ENCODE results near the gene EPHA4. TPM values are rescaled to one million over a fixed set of nuclear protein-coding genes. Genes with fewer than 3 reads are reported as not detected.

Gene EPHA4
- total RNA-seq, 1 experiment from 2014 or later, result 5.4 TPM

DNA sequence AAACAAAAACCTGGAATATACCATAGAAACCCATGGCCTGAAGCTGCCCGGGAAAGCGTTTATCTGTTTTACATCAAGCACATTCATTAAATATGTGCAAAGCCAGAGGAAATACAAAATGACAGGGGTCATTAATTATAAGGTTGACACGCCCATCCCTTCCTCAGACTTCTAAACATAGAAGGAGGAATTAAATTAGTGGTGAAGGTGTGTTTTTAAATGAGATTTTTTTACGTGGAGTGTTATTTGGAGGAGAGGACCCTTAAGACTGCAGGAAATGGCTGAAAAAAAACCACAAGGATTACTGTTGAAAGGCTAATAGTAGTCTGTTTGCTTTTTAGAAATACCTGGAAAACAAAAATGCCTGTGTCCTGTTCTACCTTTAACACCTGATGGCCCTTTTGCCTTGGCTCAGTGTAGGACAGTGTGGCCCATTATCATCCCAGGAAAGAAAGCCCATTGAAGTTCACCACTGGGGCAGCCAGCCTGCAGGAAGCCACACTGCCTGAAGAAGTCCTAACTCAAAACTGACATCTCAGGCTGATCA lies 123.2 kb downstream of the EPHA4 start:
- Histone ChIP-seq H3K4me3 (no peak overlapping the region), H3K27me3 (no peaks in the 10 kb centered on the region), H3K36me3 (no peaks in the 10 kb centered on the region), H3K9me3 (no peaks in the 10 kb centered on the region)
- DNase-seq, result no peak

DNA sequence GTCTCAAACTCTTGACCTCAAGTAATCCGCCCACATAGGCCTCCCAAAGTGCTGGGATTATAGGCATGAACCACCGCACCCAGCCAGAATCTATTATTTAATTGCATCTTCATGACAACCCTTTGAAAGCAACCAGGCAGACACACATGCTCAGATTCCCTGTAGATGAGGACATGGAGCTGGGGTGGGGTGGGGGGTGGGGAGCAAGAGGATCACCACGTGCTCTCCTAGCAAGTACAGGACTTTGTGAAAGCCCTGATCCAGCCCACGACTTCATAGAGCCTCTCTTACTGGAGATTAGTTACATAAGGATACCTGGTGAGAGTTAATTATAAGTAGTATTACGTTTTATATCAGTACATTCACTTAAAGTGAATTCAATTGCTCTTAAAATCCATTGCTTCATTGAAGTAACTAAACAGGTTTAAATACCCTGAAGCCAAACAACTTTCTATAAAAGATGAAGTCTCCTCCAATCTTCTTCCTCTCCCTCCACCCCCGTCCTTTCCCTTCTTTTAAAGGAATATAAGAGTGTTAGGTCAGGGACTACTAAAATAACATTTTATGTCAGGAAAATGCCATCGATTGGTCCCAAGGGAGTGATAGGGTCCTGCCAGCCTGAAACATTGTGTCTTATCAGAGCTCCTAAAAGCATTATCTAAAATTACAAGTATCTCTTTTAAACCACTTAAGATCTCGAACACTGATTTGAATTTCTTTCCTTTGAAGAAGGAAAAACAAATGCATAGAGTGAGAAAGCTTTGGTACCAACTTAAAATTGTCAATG lies 123.9 kb downstream of the EPHA4 start:
- no peak for DNase-seq
- Histone ChIP-seq H3K9me3 (no peaks in the 10 kb centered on the region), H3K4me3 (no peak overlapping the region), H3K36me3 (no peaks in the 10 kb centered on the region), H3K27me3 (no peaks in the 10 kb centered on the region)

DNA sequence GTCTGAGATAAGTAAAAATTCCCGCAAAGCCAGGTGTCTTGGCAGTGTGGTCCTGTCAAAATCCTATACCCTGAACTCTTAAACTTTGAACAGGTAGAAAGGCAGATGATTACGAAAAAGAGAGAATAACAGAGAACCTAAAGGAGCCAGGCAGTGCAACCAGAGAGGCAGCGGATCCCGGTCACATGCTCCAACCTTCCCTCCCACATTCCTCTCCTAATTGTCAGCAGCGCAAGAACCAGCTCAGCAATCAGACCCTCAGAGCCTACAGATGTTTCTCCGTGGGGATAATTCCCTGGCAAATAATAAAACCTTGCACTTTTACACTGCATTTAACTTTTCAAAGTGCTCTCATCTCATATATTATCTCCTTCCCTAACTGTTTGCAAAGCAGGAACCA lies 124.8 kb downstream of the EPHA4 start:
- H3K4me3 ChIP-seq, result no peak overlapping the region
- no peaks in the 10 kb centered on the region; the same call in 1 of the 2 replicates for H3K36me3 ChIP-seq
- no peak for DNase-seq
- no peaks in the 10 kb centered on the region for H3K9me3 ChIP-seq
- no peaks in the 10 kb centered on the region for H3K27me3 ChIP-seq

DNA sequence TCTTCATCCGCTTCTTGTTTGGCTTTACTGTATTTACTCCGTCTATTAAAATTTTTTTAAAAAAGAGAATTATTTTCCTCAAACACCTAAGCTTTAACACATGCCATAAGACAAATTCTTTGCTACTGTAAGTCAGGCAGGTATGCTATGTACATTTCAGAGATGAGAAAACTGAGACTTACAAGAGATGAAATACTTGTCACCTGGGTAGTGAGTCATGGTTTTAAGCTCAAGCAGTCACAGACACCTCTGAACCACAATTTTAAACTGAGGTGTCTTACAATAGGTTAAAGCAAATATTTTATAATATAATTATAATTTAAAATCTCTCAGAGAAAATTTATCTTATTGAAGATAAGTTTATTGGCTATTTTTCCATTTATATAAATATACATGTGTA lies 126.0 kb downstream of the EPHA4 start:
- no peaks in the 10 kb centered on the region for H3K27me3 ChIP-seq
- DNase-seq, result no peak
- H3K9me3 ChIP-seq, result no peaks in the 10 kb centered on the region
- no peak overlapping the region for H3K4me3 ChIP-seq
- H3K36me3 ChIP-seq, result peaks cover 3% of the 10 kb centered on the region; the same call in 1 of the 2 replicates

GRCh38 chr2:221444106-221444505 lies 128.0 kb downstream of the EPHA4 start:
- DNase-seq, result peak; percentile 49
- Histone ChIP-seq H3K36me3 (peaks cover 3% of the 10 kb centered on the region; the same call in 1 of the 2 replicates), H3K27me3 (no peaks in the 10 kb centered on the region), H3K9me3 (no peaks in the 10 kb centered on the region), H3K4me3 (no peak overlapping the region)

GRCh38 chr2:221443645-221444044 lies 128.5 kb downstream of the EPHA4 start:
- DNase-seq, result no peak
- Histone ChIP-seq H3K9me3 (no peaks in the 10 kb centered on the region), H3K27me3 (no peaks in the 10 kb centered on the region), H3K4me3 (no peak overlapping the region), H3K36me3 (peaks cover 3% of the 10 kb centered on the region; the same call in 1 of the 2 replicates)

DNA sequence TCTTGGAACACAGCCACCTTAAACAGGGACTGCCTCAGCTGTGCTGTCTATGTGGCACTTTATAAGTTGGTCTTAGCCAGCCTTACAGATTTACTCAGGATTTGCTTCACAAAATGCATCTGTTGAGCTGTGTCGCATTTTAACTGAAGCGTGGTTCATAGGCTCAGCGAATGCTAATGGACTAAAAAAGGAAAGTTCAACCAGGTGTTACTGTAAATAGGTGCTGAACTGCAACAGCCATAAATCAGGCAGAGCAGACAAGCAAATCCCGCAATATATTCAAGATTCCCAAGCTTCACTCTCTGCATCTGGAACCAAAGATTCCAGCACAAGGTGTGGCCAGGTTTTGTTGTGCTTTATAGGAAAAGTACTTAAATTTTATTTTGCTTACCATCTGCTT lies 130.0 kb downstream of the EPHA4 start:
- no peak for DNase-seq
- Histone ChIP-seq H3K4me3 (no peak overlapping the region), H3K9me3 (no peaks in the 10 kb centered on the region), H3K36me3 (peaks cover 3% of the 10 kb centered on the region; the same call in 1 of the 2 replicates), H3K27me3 (no peaks in the 10 kb centered on the region)

GRCh38 chr2:221439761-221440479 lies 132.2 kb downstream of the EPHA4 start:
- H3K9me3 ChIP-seq, result no peaks in the 10 kb centered on the region
- no peaks in the 10 kb centered on the region for H3K27me3 ChIP-seq
- H3K36me3 ChIP-seq, result peaks cover 3% of the 10 kb centered on the region; the same call in 1 of the 2 replicates
- no peak overlapping the region for H3K4me3 ChIP-seq
- DNase-seq, result no peak

DNA sequence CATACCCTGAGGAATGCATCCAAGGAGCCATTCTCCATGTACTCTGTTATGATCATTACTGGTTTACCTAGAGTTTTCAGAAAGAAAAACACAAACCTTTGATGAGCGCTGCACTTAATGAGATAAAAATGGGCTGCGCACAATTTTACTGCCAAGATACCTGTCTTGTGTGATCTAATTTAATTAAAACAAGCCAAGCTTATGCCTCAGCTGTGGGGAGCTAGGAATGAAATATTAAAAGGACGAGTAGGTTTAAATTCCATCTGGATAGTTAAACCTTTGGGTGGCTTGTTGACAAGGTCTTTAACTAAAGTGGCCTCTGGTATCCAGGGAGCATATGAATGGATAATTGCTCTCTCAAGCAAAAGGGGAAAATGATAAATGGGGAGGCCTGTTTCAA lies 135.0 kb downstream of the EPHA4 start:
- no peaks in the 10 kb centered on the region for H3K9me3 ChIP-seq
- H3K27me3 ChIP-seq, result no peaks in the 10 kb centered on the region
- H3K36me3 ChIP-seq, result peaks cover 1% of the 10 kb centered on the region; the same call in 1 of the 2 replicates
- H3K4me3 ChIP-seq, result no peak overlapping the region
- no peak for DNase-seq

- Histone ChIP-seq H3K9me3 (no peaks in the 10 kb centered on the region), H3K4me3 (no peak overlapping the region), H3K27me3 (no peaks in the 10 kb centered on the region), H3K36me3 (no peaks in the 10 kb centered on the region)
- no peak for DNase-seq
Observed at GRCh38 chr2:221435171-221435570, 136.9 kb downstream of the EPHA4 start.

DNA sequence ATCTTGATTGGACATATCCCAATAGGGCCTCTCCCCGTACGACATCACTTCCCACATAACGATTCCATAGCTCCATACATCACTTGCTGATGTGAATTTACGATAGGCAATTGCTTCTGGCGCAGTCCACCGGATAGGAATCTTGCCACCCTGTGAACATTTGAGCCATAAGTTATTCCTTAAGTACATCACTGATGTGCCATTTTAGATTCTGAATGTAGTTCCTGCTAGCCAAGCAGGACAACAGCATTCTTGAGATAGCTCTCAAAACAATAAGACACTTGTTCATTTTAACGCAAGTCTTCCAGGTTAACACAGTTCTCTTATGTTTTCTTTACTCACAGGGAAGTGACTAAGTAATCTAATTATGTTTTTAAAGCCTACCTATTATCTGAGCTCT lies 138.0 kb downstream of the EPHA4 start:
- Histone ChIP-seq H3K36me3 (no peaks in the 10 kb centered on the region), H3K4me3 (no peak overlapping the region), H3K9me3 (no peaks in the 10 kb centered on the region), H3K27me3 (no peaks in the 10 kb centered on the region)
- no peak for DNase-seq

- no peaks in the 10 kb centered on the region for H3K36me3 ChIP-seq
- H3K4me3 ChIP-seq, result no peak overlapping the region
- no peaks in the 10 kb centered on the region for H3K27me3 ChIP-seq
- H3K9me3 ChIP-seq, result no peaks in the 10 kb centered on the region
- no peak for DNase-seq
Observed at GRCh38 chr2:221431477-221431876, 140.6 kb downstream of the EPHA4 start.

DNA sequence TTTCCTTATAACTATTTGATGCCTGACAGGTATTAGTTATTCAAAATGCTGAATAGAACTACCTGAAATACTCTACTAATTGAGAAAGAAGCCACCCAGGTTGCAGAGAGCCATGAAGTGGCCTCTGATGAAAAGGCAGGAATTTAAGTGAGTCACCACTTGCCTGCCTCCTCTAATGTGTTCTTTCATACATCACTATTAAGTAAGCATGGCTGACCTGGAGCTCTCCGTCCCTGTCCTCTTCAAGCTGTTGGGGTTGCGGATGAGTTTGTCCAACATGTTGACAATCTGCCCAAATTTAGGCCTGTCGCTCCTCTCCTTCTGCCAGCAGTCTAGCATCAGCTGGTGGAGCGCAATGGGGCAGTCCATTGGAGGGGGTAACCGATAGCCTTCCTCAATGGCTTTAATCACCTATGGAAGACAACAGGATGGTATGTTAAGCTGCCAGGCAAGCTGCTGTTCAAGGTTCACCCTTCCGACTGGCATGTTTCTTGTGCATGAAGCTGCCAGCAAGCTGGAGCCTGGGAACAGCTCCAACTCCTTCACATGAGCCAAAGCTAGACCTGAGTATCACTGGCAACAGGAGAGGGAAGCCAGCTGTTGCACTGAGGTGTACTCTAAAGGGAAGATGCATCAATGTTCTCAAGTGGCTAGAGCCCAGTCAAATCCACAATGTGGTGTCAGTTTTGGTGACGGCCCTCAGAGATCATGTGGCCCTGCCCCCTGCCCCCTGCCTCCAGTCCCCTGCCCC lies 142.2 kb downstream of the EPHA4 start:
- no peaks in the 10 kb centered on the region for H3K36me3 ChIP-seq
- DNase-seq, result peak; percentile 51

GRCh38 chr2:221428896-221429295 lies 143.2 kb downstream of the EPHA4 start:
- H3K9me3 ChIP-seq, result no peaks in the 10 kb centered on the region
- no peak for DNase-seq
- no peaks in the 10 kb centered on the region for H3K36me3 ChIP-seq
- H3K4me3 ChIP-seq, result no peak overlapping the region
- no peaks in the 10 kb centered on the region for H3K27me3 ChIP-seq

More for the DNA sequence above, 142.2 kb downstream of the EPHA4 start:
- Histone ChIP-seq H3K9me3 (no peaks in the 10 kb centered on the region), H3K27me3 (no peaks in the 10 kb centered on the region), H3K4me3 (no peak overlapping the region)

GRCh38 chr2:221426929-221427328 lies 145.2 kb downstream of the EPHA4 start:
- no peaks in the 10 kb centered on the region for H3K27me3 ChIP-seq
- no peaks in the 10 kb centered on the region for H3K36me3 ChIP-seq
- H3K4me3 ChIP-seq, result no peak overlapping the region
- H3K9me3 ChIP-seq, result no peaks in the 10 kb centered on the region
- DNase-seq, result no peak

- Histone ChIP-seq H3K27me3 (no peaks in the 10 kb centered on the region), H3K4me3 (no peak overlapping the region), H3K9me3 (no peaks in the 10 kb centered on the region), H3K36me3 (no peaks in the 10 kb centered on the region)
- DNase-seq, result no peak
Observed at GRCh38 chr2:221425891-221426290, 146.2 kb downstream of the EPHA4 start.

- no peak overlapping the region for H3K4me3 ChIP-seq
- H3K27me3 ChIP-seq, result no peaks in the 10 kb centered on the region
- H3K9me3 ChIP-seq, result no peaks in the 10 kb centered on the region
- DNase-seq, result no peak
- H3K36me3 ChIP-seq, result no peaks in the 10 kb centered on the region
Observed at GRCh38 chr2:221425353-221425752, 146.8 kb downstream of the EPHA4 start.
